ENCODE measurements around the gene GRAMD1C.

The GRAMD1C gene

DNA sequence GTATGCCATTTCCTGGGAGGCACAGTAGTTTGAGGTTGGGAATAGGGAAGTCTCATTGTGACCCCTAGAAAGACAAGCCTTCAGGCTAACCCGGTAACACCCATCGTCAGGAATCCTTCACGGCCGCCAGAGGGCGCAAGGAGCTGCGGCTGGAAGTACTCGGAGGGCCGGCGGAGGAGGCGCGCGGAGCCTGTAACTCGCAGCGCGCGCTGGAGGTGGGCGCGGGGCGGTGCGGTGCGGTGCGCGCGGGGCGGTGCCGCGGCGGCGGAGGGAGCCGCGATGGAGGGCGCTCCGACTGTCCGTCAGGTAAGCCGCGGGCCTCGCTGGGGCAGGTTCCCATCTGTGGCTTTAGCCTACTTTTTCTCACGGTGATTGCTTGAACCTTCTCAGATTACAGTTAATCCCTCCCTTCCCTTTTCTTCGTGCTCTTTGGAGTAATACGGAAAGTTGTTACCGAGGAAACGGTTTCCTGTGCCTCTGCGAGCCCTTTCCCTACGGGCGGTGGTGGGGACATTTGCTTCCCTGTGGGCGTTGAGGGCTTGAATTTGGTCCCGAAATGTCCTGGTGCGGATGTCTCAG is at the start of gene GRAMD1C:
TSS of gene GRAMD1C (plus strand) at position 158 of the 579 bp plus-strand sequence. CDS start at position 280, 122 bp downstream.
- H3K4me3 ChIP-seq (ENCODE audit: low read length) = peak within 1 kb of the TSS; percentile 73
- TF ChIP-seq, protein P1, sequence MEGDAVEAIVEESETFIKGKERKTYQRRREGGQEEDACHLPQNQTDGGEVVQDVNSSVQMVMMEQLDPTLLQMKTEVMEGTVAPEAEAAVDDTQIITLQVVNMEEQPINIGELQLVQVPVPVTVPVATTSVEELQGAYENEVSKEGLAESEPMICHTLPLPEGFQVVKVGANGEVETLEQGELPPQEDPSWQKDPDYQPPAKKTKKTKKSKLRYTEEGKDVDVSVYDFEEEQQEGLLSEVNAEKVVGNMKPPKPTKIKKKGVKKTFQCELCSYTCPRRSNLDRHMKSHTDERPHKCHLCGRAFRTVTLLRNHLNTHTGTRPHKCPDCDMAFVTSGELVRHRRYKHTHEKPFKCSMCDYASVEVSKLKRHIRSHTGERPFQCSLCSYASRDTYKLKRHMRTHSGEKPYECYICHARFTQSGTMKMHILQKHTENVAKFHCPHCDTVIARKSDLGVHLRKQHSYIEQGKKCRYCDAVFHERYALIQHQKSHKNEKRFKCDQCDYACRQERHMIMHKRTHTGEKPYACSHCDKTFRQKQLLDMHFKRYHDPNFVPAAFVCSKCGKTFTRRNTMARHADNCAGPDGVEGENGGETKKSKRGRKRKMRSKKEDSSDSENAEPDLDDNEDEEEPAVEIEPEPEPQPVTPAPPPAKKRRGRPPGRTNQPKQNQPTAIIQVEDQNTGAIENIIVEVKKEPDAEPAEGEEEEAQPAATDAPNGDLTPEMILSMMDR (conservative IDR thresholded peaks at IDR 0.05; ENCODE audit: low read depth, low read length) = peak; percentile 88
- peak; percentile 71 for DNase-seq (ENCODE audit: low read depth)

DNA sequence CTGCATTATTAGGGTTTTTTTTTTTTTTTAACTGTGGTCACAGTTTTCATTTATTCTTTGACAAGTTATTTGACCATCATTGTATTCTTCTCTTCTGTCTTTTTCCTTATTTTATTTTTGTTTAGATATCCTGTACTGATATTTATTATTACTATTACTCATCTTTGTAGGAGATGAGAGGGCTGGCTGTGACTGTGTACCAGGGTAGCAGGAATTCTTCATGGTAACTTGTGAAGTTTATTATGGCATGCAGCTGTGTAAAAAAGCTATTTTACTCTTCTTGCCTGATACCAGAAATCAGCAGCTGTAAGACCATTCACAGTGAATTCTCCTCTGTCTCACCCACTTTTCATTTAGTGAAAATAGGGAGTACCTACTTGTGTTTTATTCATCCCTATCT is 47.2 kb upstream of the GRAMD1C start:
- DNase-seq (ENCODE audit: low read depth) = no peak
- TF ChIP-seq, protein P1 (conservative IDR thresholded peaks at IDR 0.05; ENCODE audit: low read depth, low read length) = no peak
- no peak overlapping the region for H3K4me3 ChIP-seq (ENCODE audit: low read length)

DNA sequence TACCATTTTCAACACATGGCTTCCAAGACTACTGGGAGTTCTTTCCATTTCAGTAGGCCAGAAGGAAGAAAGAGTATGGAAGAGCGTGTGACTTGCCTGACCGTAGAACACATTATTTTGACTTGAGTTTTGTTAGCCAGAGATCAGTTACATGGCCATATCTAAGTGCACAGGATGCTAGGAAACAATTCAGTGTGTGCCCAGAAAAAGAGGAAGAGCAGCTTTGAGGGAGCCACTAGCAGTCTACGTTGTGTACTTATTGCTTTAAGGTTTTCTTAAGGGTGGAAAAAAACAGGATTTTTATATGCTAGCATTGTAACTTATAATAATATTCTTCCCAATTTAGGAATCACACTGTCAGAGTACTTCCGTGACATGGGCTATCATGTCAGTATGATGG is 44.1 kb upstream of the GRAMD1C start:
- TF ChIP-seq, protein P1 (conservative IDR thresholded peaks at IDR 0.05; ENCODE audit: low read depth, low read length) = no peak
- no peak for DNase-seq (ENCODE audit: low read depth)
- no peak overlapping the region for H3K4me3 ChIP-seq (ENCODE audit: low read length)

DNA sequence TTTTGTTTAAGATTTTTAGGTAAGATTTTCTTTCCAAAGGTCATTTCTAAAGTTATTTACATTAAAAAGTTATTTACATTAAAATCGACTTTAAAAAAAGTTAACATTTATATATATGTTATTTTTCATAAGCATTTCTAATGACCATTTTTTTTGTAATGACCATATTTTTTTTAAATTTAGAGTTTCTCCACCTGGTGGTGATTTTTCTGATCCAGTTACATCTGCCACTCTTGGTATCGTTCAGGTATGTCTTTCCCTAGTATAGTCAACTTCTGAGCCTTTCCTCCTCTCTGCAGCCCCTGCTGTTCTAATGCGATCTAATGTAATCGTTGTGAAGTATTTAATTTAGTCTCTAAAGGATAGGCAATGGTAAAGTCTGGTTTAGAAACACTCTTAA is 42.9 kb upstream of the GRAMD1C start:
- TF ChIP-seq, protein P1 (conservative IDR thresholded peaks at IDR 0.05; ENCODE audit: low read depth, low read length) = no peak
- no peak overlapping the region for H3K4me3 ChIP-seq (ENCODE audit: low read length)
- no peak for DNase-seq (ENCODE audit: low read depth)

DNA sequence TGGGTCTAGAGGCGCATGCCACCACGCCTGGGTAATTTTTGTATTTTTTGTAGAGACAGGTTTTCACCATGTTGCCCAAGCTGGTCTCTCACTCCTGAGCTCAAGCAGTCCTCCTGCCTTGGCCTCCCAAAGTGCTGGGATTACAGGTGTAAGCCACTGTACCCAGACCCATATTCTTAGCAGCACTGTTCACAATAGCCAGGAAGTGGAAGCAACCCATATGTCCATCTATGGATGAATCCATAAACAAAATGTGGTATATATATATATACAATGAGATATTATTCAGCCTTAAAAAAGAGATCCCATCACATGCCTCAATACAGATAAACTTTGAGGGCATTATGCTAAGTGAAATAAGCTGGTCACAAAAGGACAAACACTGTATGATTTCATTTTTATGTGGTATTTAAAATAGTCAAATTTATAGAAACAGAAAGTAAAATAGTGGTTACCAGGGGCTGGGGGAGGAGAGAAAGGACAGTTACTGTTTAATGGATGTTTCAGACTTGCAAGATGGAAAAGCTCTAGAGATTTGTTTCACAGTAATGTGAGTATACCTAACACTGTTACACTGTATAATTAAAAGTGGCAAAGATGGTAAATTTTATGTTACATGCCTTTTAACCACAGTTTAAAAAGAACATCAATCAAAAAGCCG is 35.7 kb upstream of the GRAMD1C start:
- no peak for DNase-seq (ENCODE audit: low read depth)
- TF ChIP-seq, protein P1 (conservative IDR thresholded peaks at IDR 0.05; ENCODE audit: low read depth, low read length) = no peak
- no peak overlapping the region for H3K4me3 ChIP-seq (ENCODE audit: low read length)

DNA sequence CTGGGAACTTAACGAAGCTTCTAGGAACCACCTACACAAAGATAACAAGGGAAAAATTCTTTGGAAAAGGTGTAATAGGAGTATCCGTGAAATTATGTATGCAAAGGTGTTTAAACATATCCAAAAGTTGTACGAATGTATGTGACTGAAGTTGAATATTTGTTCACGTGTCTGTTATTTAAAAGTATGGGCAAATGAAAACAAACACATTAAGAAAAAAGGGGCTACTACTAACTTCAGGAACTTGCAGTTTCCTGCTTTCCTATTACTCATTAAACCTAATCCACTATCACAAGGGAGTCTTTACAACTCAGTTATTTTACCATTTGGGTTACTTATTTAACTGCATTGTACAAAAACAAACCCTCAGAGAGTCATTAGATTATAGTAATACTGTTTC is 33.9 kb upstream of the GRAMD1C start:
- DNase-seq (ENCODE audit: low read depth) = no peak
- no peak overlapping the region for H3K4me3 ChIP-seq (ENCODE audit: low read length)
- TF ChIP-seq, protein P1 (conservative IDR thresholded peaks at IDR 0.05; ENCODE audit: low read depth, low read length) = no peak

DNA sequence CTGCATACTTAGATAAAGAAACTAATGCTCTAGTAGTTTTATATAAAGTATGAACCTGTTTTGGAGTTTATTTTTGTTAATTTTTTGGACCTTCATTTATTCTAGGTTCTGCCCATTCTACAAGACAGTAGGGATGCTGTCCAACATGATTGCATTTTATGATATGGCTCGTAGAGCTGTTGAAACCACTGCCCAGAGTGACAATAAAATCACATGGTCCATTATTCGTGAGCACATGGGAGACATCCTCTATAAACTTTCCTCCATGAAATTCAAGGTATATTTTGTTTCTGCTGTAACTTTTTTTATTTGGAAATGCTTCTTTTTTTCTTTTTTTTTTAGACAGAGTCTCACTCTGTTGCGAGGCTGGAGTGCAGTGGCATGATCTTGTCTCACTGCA is 33.3 kb upstream of the GRAMD1C start:
- TF ChIP-seq, protein P1 (conservative IDR thresholded peaks at IDR 0.05; ENCODE audit: low read depth, low read length) = no peak
- no peak for DNase-seq (ENCODE audit: low read depth)
- H3K4me3 ChIP-seq (ENCODE audit: low read length) = no peak overlapping the region

All from retinal pigment epithelial cell (primary cell).